Measurements from ENCODE around the gene CPE. TPM values are rescaled to one million over a fixed set of nuclear protein-coding genes. Genes with fewer than 3 reads are reported as not detected.

The CPE gene
- polyA plus RNA-seq, 1 experiment = 0.44 TPM

DNA sequence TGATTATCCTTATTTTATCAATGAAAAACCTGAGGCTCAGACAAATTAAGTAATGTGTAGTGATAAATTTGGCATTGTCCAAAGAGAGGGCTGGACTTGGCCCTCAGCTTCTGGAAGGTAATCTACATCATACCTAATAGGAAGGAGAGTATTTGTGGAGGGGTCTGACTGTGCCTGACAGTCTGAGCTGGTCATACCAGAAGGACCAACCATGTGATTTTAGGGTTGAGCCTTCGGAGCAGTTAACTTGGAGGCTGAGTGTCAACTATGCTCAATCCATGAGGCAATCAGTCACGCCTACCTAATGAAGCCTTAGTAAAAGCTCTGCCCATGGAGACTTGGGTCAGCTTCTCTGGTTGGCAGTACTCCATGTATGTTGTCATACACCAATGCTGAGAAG is 136.4 kb downstream of the CPE start:
- DNase-seq (ENCODE audit: low read depth) = no peak
- POLR2A ChIA-PET = no interaction called here
- CTCF ChIA-PET = interaction anchor here (1.1 kb wide), 2 partner anchors 16 to 22 kb away, joined by 3 to 5 read pairs; no protein-coding TSS in a partner anchor
- H3K27me3 ChIP-seq (ENCODE audit: control insufficient read depth, insufficient read depth, low read length) = no peaks in the 10 kb centered on the region
- H3K4me3 ChIP-seq (ENCODE audit: low read depth, low read length) = no peak overlapping the region
- no peaks in the 10 kb centered on the region for H3K36me3 ChIP-seq (ENCODE audit: control insufficient read depth, insufficient read depth, low read length)
- TF ChIP-seq, protein P1, sequence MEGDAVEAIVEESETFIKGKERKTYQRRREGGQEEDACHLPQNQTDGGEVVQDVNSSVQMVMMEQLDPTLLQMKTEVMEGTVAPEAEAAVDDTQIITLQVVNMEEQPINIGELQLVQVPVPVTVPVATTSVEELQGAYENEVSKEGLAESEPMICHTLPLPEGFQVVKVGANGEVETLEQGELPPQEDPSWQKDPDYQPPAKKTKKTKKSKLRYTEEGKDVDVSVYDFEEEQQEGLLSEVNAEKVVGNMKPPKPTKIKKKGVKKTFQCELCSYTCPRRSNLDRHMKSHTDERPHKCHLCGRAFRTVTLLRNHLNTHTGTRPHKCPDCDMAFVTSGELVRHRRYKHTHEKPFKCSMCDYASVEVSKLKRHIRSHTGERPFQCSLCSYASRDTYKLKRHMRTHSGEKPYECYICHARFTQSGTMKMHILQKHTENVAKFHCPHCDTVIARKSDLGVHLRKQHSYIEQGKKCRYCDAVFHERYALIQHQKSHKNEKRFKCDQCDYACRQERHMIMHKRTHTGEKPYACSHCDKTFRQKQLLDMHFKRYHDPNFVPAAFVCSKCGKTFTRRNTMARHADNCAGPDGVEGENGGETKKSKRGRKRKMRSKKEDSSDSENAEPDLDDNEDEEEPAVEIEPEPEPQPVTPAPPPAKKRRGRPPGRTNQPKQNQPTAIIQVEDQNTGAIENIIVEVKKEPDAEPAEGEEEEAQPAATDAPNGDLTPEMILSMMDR (IDR thresholded peaks at IDR 0.05; ENCODE audit: insufficient read depth, low read depth, low read length) = no peak

DNA sequence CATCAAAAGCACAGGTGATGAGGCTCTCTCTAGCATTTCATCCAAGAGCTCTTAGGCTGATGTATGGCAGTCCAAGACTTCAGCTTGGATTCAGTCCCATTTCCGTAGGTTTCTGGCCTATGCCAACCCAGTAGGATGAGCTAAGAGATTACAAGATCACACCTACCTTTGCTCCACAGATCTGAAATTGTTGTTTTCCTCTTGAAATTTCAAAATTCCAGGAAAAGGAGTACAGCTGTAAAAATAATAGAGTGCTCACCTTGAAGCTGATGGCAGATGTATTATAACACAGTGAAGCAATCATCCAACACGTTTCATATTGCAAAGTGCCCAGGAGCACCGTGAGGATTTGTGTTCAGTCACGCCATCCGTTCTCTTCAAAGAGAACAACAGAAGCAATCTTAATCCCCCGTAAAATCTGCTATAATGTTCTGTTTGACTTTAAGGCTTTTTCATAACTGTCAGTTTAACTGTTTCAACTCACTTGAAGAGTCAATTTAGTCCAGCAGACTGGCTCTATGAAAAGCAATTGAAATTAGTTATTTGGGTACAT is 137.5 kb downstream of the CPE start:
- TF ChIP-seq, protein P1 (IDR thresholded peaks at IDR 0.05; ENCODE audit: insufficient read depth, low read depth, low read length) = no peak
- CTCF ChIA-PET = interaction anchor here (0.7 kb wide), 1 partner anchor 24 kb away, joined by 3 read pairs; no protein-coding TSS in a partner anchor
- POLR2A ChIA-PET = no interaction called here

GRCh38 chr4:165517216-165517615 is 138.4 kb downstream of the CPE start:
- CTCF ChIA-PET = no interaction called here
- DNase-seq (ENCODE audit: low read depth) = no peak
- H3K27me3 ChIP-seq (ENCODE audit: control insufficient read depth, insufficient read depth, low read length) = no peaks in the 10 kb centered on the region
- no peak overlapping the region for H3K4me3 ChIP-seq (ENCODE audit: low read depth, low read length)
- no peaks in the 10 kb centered on the region for H3K36me3 ChIP-seq (ENCODE audit: control insufficient read depth, insufficient read depth, low read length)
- TF ChIP-seq, protein P1 (IDR thresholded peaks at IDR 0.05; ENCODE audit: insufficient read depth, low read depth, low read length) = no peak
- POLR2A ChIA-PET = no interaction called here

More for the DNA sequence above, 137.5 kb downstream of the CPE start:
- Histone ChIP-seq H3K27me3 (ENCODE audit: control insufficient read depth, insufficient read depth, low read length) (no peaks in the 10 kb centered on the region), H3K36me3 (ENCODE audit: control insufficient read depth, insufficient read depth, low read length) (no peaks in the 10 kb centered on the region), H3K4me3 (ENCODE audit: low read depth, low read length) (no peak overlapping the region)
- DNase-seq (ENCODE audit: low read depth) = no peak

DNA sequence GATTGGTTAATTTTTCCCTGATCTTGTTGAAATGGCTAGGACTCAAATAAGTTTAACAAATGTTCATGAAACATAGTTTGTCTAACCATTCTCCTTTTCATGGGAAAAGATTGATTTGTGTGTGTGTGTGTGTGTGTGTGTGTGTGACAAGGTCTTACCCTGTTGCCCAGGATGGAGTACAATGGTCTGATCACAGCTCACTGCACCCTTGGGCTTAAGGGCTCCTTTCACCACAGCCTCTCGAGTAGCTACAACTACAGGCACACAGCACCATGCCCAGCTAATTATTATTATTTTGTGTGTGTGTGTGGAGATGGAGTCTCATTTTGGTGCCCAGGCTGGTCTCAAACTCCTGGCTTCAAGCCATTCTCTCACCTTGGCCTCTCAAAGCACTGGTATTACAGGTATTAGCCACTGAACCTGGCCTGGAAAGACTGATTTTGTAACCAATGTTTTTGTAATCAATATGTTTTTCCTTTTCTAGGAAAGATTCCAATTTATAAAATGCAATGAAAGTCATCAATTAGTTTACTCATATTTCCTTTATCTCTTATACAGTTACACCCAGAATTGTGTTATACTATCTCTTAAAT is 139.3 kb downstream of the CPE start:
- CTCF ChIA-PET = no interaction called here
- H3K4me3 ChIP-seq (ENCODE audit: low read depth, low read length) = no peak overlapping the region
- no peak for DNase-seq (ENCODE audit: low read depth)
- H3K27me3 ChIP-seq (ENCODE audit: control insufficient read depth, insufficient read depth, low read length) = no peaks in the 10 kb centered on the region
- POLR2A ChIA-PET = no interaction called here
- TF ChIP-seq, protein P1 (IDR thresholded peaks at IDR 0.05; ENCODE audit: insufficient read depth, low read depth, low read length) = no peak
- H3K36me3 ChIP-seq (ENCODE audit: control insufficient read depth, insufficient read depth, low read length) = no peaks in the 10 kb centered on the region

DNA sequence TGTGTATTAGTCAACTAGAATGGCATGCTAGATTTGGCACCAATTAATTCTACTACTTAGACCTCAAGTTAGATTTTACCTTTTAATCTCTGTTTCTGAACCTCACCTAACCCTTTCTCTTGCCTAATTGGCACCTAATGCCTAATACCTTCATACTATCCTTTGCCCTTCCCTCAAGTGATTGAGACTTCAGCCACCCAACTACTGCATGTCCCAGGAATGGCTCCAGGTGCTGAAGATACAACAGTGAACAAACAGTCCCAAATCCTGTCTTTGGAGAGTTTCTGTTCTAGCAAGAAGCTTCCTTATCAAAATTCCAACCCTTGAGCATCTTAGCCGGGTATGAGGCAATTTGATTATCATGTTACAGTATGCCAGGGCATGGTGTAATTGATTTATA is 139.9 kb downstream of the CPE start:
- Histone ChIP-seq H3K27me3 (ENCODE audit: control insufficient read depth, insufficient read depth, low read length) (no peaks in the 10 kb centered on the region), H3K4me3 (ENCODE audit: low read depth, low read length) (no peak overlapping the region), H3K36me3 (ENCODE audit: control insufficient read depth, insufficient read depth, low read length) (no peaks in the 10 kb centered on the region)
- ChIA-PET CTCF (no interaction called here), POLR2A (no interaction called here)
- TF ChIP-seq, protein P1 (IDR thresholded peaks at IDR 0.05; ENCODE audit: insufficient read depth, low read depth, low read length) = no peak
- DNase-seq (ENCODE audit: low read depth) = no peak

Data from BJ (cell line).